Loucy (cell line): ENCODE data around the gene POLR2B.

Experiments
- H2AFZ ChIP-seq: fragments of 200-600 bp; sonication (generic); 2 replicates; pipeline ENCODE4 v1.6.0; 2016; ENCODE audit warnings: antibody characterized with exemption, mild to moderate bottlenecking, low read length, moderate library complexity
- H3F3A ChIP-seq: fragments of 200-600 bp; 2 replicates; pipeline ENCODE4 v1.6.0; 2016; ENCODE audit warnings: antibody characterized with exemption, low read depth, mild to moderate bottlenecking
- H3K27me3 ChIP-seq: fragments of 200-600 bp; sonication (generic); 2 replicates; pipeline ENCODE4 v1.6.1; 2014; ENCODE audit warnings: low read length, mild to moderate bottlenecking; ENCODE audit not compliant: insufficient read depth, poor library complexity, severe bottlenecking
- H3K36me3 ChIP-seq: fragments of 200-600 bp; sonication (generic); 2 replicates; pipeline ENCODE4 v1.6.1; 2016; ENCODE audit warnings: low read length; ENCODE audit not compliant: insufficient read depth
- H3K4me1 ChIP-seq: fragments of 200-600 bp; sonication (generic); 2 replicates; pipeline ENCODE4 v1.5.1; 2014; ENCODE audit warnings: low read length, mild to moderate bottlenecking; ENCODE audit not compliant: insufficient read depth, poor library complexity, severe bottlenecking
- H3K4me2 ChIP-seq: fragments of 200-600 bp; sonication (generic); 2 replicates; pipeline ENCODE4 v1.6.0; 2014; ENCODE audit warnings: antibody characterized with exemption, low read length, low read depth, mild to moderate bottlenecking; ENCODE audit not compliant: poor library complexity, severe bottlenecking
- H3K4me3 ChIP-seq: fragments of 200-600 bp; sonication (generic); 2 replicates; pipeline ENCODE4 v1.5.1; 2014; ENCODE audit warnings: low read length, mild to moderate bottlenecking, mixed read lengths; ENCODE audit not compliant: poor library complexity, severe bottlenecking
- H3K79me2 ChIP-seq: fragments of 200-600 bp; sonication (generic); 2 replicates; pipeline ENCODE4 v1.6.1; 2014; ENCODE audit warnings: low read length; ENCODE audit not compliant: insufficient read depth
- H3K9ac ChIP-seq: fragments of 200-600 bp; sonication (generic); 2 replicates; pipeline ENCODE4 v1.6.0; 2014; ENCODE audit warnings: mild to moderate bottlenecking, low read depth, low read length, moderate library complexity; ENCODE audit not compliant: poor library complexity, severe bottlenecking
- H3K9me2 ChIP-seq: fragments of 200-600 bp; sonication (generic); replicated peaks from 2 replicates; pipeline ENCODE4 v1.6.1; 2016; ENCODE audit warnings: low read depth, low read length, mixed read lengths
- H3K9me3 ChIP-seq: fragments of 200-600 bp; sonication (generic); 2 replicates; pipeline ENCODE4 v1.6.1; 2014; ENCODE audit warnings: mild to moderate bottlenecking, antibody characterized with exemption, low read length, low read depth; ENCODE audit not compliant: insufficient read depth
- H4K20me1 ChIP-seq: fragments of 200-600 bp; sonication (generic); 2 replicates; pipeline ENCODE4 v1.6.0; 2014; ENCODE audit warnings: antibody characterized with exemption, low read length, mild to moderate bottlenecking; ENCODE audit not compliant: insufficient read depth, poor library complexity, severe bottlenecking
- CTCF ChIP-seq: fragments of 200-600 bp; sonication (generic); conservative IDR thresholded peaks from 2 replicates; pipeline ENCODE4 v1.5.1; 2014; ENCODE audit warnings: mild to moderate bottlenecking, antibody characterized with exemption, low read length
- EZH2phosphoT487 ChIP-seq: fragments of 200-600 bp; IDR thresholded peaks from 2 replicates; pipeline ENCODE4 v1.6.1; 2018; ENCODE audit warnings: antibody characterized with exemption, mild to moderate bottlenecking, moderate library complexity, borderline replicate concordance

Gene POLR2B

DNA sequence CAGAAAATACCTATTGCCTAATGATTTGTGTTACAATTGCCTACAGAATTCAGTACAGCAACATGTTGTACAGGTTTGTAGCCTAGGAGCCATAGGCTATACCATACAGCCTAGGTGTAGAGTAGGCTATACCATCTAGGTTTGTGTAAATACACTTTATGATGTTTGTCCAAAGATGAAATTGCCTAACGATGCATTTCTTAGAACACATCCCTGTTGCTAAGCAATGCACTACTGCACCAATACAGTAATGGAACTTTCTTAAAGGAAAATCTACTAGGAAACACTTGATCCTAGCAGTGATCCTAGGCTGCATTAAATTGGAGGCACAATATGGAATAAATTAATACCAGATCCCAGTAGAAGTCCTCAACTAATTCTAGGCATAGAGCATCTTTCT, 19.6 kb upstream of the POLR2B start:
- H2AFZ ChIP-seq, result no peak overlapping the region
- H3K4me2 ChIP-seq, result no peak overlapping the region
- no peaks in the 10 kb centered on the region for H3K79me2 ChIP-seq
- no peaks in the 10 kb centered on the region for H3K27me3 ChIP-seq
- no peak overlapping the region for H3K4me3 ChIP-seq
- peaks cover 6% of the 10 kb centered on the region; the same call in 1 of the 2 replicates for H3K36me3 ChIP-seq
- H3K9me2 ChIP-seq, result no peaks in the 10 kb centered on the region
- TF ChIP-seq EZH2phosphoT487 (no peak), CTCF (no peak)
- H3K4me1 ChIP-seq, result no peaks in the 10 kb centered on the region
- no peaks in the 10 kb centered on the region for H3F3A ChIP-seq
- H3K9me3 ChIP-seq, result no peaks in the 10 kb centered on the region
- no peaks in the 10 kb centered on the region for H4K20me1 ChIP-seq
- no peak overlapping the region for H3K9ac ChIP-seq

- H3K9ac ChIP-seq, result no peak overlapping the region
- no peak overlapping the region for H3K4me2 ChIP-seq
- H3K4me3 ChIP-seq, result no peak overlapping the region
- H3K9me3 ChIP-seq, result no peaks in the 10 kb centered on the region
- H2AFZ ChIP-seq, result no peak overlapping the region
- H3K27me3 ChIP-seq, result no peaks in the 10 kb centered on the region
- H3K79me2 ChIP-seq, result no peaks in the 10 kb centered on the region
- H3K9me2 ChIP-seq, result no peaks in the 10 kb centered on the region
- TF ChIP-seq CTCF, result no peak
- no peak for TF ChIP-seq EZH2phosphoT487
- no peaks in the 10 kb centered on the region for H3F3A ChIP-seq
- no peaks in the 10 kb centered on the region for H4K20me1 ChIP-seq
- H3K36me3 ChIP-seq, result peaks cover 24% of the 10 kb centered on the region; the same call in 1 of the 2 replicates
- no peaks in the 10 kb centered on the region for H3K4me1 ChIP-seq
These were observed 17.6 kb upstream of the POLR2B start for GRCh38 chr4:56961107-56961500.

DNA sequence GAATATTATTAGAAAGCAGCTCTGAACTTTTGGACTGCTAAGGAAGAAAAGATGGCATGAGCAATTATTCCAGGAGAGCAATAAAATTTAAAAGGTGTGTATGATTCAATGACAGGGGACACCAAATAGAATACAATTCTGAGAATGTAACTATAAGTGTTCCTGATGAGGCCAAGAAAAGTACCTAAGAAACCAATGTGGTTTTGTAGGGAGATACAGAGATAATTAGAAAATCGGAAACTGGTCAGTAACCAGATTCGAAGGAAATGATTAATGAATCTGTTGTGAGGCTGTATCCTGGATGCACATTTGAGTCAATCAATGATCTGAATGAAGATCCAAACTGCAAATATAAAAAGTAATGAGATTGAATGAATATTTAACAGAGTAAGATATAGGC, 7.3 kb upstream of the POLR2B start:
- no peak overlapping the region for H3K9ac ChIP-seq
- peaks cover 14% of the 10 kb centered on the region for H3K9me3 ChIP-seq
- no peak overlapping the region for H3K4me3 ChIP-seq
- peaks cover 42% of the 10 kb centered on the region for H3K79me2 ChIP-seq
- peaks cover 58% of the 10 kb centered on the region for H3K36me3 ChIP-seq
- H2AFZ ChIP-seq, result no peak overlapping the region
- no peaks in the 10 kb centered on the region for H3K9me2 ChIP-seq
- peaks cover 13% of the 10 kb centered on the region for H3K4me1 ChIP-seq
- H3K27me3 ChIP-seq, result no peaks in the 10 kb centered on the region
- TF ChIP-seq EZH2phosphoT487 (no peak), CTCF (no peak)
- no peak overlapping the region for H3K4me2 ChIP-seq
- peaks cover 13% of the 10 kb centered on the region for H4K20me1 ChIP-seq
- H3F3A ChIP-seq, result no peaks in the 10 kb centered on the region
